Ramos (cell line): ENCODE measurements around the gene MAN1A2.

ENCODE experiments used
- in situ Hi-C: fragments of 300-500 bp; cut with MboI; formaldehyde crosslinking; loops from one replicate; pipeline ENCODE4 v1.14.3; 2022; ENCODE audit warnings: low sequenced_read_pairs; ENCODE audit not compliant: unreplicated experiment

MAN1A2 gene

DNA sequence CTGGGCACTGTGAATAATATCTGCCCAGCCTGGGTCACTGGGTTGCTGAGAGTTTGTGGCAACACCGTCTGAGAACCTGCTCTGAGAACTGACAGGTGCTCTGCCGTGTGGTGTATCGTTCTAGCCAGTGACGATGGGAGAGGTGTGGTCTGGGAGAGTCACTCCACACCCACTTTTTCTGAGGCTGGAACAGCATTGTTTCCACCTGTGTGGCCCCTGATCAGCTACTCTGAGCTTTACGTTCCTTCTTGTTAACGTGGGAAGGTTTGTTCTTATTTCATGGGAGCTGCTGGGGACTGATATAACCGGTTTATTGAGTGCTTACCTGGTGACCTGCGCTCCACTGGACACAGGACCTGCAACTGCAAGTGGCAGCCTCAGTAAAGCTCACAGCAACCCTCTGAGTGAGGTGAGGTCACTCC, 203.8 kb downstream of the MAN1A2 start:
- in situ Hi-C loops: no loop called here

DNA sequence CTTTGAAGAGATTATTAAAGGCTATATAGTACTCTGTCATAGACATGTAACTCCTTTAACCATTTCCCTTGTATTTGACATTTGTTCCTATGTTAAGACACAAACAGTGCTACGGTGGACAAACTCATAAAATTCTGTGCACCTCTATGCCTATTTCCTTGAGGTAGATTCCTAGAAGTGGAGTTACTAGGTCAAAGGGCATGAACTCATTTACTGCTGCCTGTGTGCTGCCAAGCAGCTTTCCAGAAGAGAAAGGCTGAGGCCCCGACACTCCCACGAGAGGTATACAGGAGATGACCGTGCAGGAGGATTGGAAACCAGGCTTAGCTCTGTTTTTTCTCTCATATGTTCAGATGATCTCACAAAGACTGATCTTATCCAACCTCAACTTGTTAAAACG, 204.2 kb downstream of the MAN1A2 start:
- in situ Hi-C loops: no loop called here

DNA sequence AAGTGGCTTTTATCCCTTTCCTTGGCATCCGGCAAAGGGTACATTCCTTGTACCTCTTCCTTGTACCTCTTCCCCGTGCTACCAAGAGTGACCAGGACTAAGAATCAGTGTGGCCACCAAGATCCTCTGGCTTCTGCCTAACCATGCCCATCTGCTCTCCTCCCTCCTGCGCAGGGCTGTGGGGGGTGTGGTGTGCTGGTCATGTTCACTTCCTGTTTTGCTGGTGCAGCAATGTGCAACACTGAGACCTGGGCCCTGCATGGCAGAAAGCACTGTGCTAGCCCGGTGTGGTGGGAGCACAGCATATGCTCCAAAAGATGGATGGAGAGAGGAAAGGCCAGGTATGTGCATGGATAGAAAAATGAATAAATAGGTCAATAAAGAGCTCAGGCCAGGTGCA, 205.3 kb downstream of the MAN1A2 start:
- in situ Hi-C loops: no loop called here

DNA sequence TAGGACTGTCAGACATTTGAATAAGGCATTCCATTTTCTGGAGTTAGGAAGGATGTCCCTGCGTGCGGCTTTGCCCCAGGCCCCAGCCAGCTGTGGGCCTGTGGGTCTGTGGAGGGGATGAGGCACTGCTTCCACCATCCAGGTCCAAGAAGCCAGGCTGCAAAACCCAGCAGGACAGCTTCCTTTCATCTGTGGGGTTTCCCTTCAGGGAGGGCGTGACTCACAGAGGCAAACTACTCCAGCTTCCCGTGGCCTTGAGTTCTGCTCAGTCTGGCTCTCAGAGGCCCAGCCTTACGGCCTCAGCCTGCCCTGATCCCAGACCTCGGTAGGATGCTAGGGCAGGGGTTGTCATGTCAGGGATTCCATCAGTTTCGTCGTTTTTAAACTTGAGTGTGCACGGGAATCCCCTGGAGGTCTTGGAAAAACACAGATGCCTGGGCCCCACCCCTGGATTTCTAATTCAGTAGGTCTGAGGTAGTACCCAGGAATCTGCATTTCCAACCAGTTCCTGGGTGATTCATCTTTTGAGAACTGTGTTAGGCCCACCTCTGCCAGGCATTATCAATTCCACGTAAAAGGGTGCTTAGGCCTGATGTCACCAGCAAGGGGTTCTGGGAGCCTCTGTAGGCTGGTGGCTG, 206.3 kb downstream of the MAN1A2 start:
- in situ Hi-C loops: no loop called here

DNA sequence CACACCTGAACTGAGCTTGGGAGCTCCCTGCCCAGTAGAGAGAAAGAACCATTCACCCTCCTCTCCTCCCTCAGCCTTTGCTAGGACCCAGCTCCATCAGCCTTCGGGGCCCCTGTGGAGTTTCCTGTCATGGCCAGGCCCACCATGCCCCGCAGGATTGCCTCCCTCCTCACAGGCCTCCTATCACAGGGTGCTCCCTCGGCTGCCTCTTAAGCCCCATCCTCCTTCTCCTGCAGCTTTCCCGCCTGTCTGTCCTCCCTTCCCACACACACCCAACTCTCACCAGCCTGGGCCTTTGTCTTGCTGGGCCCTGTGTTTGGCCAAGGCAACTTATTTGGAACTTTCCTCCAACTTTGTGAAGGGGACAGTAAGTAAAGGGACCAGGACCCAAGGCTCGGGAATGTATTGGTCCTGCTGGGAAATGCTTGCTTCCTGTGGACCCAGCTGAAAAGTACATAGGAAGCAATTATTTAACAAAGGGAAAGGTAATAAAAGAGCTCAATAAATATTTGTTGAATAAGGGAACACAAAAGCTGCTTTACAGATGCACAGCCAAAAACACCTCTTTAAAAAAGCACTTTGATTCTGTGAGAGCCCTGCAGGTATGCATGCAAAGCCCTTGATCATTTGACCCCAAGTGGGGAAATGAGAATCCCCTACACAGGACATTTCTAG, 207.0 kb downstream of the MAN1A2 start:
- in situ Hi-C loops: no loop called here

DNA sequence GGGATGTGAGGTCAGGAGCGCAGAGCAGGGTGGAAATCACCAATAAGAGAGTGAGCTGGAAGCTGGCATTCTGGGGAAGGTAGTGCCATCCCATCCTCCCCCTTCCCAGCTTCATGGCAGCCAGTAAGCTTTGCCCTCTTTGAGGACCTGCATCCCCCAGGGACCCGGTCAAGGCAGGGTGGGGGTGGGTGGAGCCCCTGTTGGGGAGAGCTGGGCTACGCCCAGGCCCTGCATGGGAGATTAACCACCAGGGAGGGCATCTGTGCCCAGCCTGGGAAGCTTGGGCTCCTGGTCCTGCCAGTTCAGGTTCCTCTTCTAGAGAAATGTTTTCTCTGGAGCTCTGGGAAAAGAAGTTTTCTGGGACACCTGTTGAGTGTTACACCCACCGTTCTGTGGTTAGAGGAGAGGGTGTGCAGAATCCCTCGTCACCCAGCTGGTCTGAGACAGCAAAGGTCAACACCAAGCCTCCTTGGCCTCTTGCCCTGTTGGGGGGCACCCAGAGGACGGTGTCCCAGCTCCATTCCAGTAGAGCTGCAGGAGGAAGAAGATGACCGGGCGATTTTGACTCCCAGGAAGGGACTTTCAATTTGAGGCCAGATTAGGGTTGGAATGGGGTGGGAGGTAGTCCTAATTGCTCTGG, 208.5 kb downstream of the MAN1A2 start:
- in situ Hi-C loops: no loop called here

DNA sequence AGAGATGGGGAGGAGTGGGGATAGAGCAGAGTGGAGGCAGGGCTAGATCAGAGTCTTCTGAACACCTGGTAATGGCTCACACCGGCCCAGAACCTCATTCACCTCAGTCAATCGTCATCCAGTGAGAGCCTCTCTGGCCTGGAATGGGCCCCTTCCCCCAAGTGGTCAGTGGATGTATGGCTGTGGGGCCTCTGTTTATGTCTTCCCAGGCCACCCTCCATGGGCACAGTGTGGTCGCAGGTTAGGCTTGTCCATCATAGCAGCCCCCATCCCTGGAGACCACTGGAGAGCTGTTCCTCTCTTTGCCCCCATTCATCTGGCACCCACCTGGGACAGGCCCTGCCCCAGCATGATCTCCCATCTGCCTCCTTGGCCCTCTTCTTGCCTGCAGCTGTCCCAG, 209.0 kb downstream of the MAN1A2 start:
- in situ Hi-C loops: no loop called here

DNA sequence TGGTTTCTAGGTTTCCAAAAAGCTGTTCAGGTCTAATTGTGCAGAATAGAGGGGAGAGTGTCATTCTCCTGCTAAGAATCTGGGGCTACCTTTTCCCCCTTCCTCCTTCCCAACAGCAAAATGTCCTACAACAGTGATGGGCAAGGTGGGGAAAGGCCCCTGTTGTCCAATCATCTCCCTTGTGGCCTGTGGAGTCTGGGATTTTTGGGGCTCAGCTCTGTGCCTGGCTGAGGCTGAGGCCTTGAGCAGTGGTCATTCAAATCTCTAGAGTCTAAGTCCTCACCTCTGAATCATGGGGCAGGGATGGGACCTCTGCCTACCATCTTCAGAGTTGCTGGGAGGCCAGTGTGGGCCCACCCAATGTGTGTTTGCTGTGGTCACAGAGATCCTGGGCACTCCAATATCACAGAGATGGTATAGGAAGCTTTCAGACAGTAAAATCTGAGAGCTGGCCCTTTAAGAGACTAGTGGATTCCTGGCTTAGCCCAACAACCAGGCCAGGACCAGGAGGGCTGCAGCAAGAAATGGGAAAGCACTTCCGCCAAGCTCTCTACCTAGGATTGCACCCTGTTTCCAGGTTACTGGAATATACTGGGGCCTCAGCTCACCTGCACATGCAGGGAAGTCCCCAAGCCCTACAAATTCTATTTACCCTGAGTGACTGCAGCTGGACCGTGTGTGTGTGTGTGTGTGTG, 210.1 kb downstream of the MAN1A2 start:
- in situ Hi-C loops: no loop called here

DNA sequence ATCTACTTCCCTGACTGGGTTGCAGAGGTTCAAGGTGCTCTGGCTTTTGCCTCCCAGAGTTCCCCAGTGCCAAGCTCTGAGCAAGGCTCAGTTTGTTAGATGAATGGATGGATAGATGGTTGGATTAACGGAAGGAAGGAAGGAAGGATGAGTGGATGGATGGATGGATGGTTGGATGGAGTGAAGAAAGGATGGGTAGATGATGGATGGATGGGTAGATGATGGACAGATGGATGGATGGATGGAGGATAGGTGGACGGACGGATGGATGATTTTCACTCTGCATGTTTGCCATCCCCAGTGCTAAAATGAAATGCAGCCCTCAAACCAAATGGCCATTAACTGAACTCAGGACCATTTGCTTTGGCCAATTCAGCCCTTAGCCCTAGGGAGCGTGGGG, 211.2 kb downstream of the MAN1A2 start:
- in situ Hi-C loops: no loop called here
